DND-41 (cell line): ENCODE data around the gene UQCC2.

Experiments used
- ATAC-seq: fragments of 200-7000 bp; cut with Tn5 transposase; 3 replicates; pipeline ENCODE4 v1.9.1; 2021; ENCODE audit warnings: low read depth; ENCODE audit not compliant: insufficient read depth
- DNase-seq: peaks from one replicate; pipeline ENCODE4 v3.0.0-alpha.2; 2020
- H2AFZ ChIP-seq: 2 replicates; pipeline ENCODE4 v1.6.0; 2012; ENCODE audit warnings: low read depth, low read length
- H3K27ac ChIP-seq: 2 replicates; pipeline ENCODE4 v1.5.1; 2012; ENCODE audit warnings: low read length, inconsistent platforms
- H3K27me3 ChIP-seq: fragments of 200-600 bp; sonication (generic); 2 replicates; pipeline ENCODE4 v1.6.0; 2012; ENCODE audit warnings: low read length, mild to moderate bottlenecking, inconsistent platforms; ENCODE audit not compliant: insufficient read depth, poor library complexity
- H3K36me3 ChIP-seq: 2 replicates; pipeline ENCODE4 v1.5.1; 2012; ENCODE audit warnings: low read length, inconsistent platforms; ENCODE audit not compliant: insufficient read depth
- H3K4me1 ChIP-seq: 2 replicates; pipeline ENCODE4 v1.5.1; 2012; ENCODE audit warnings: mild to moderate bottlenecking, low read length; ENCODE audit not compliant: insufficient read depth
- H3K4me2 ChIP-seq: 2 replicates; pipeline ENCODE4 v1.6.0; 2012; ENCODE audit warnings: mild to moderate bottlenecking, moderate library complexity, low read length, inconsistent platforms; ENCODE audit not compliant: insufficient read depth
- H3K4me3 ChIP-seq, 2 experiments: fragments of 200-600 bp in 1 of 2; shearing (Covaris generic) in 1 of 2; 2 replicates each; pipeline ENCODE4 v1.5.1; 2012 to 2016; ENCODE audit warnings: inconsistent platforms in 2 of 2, low read length in 2 of 2, mild to moderate bottlenecking in 2 of 2, low read depth in 1 of 2, moderate library complexity in 1 of 2
- H3K79me2 ChIP-seq: 2 replicates; pipeline ENCODE4 v1.6.0; 2012; ENCODE audit warnings: low read length, inconsistent platforms; ENCODE audit not compliant: insufficient read depth
- H3K9ac ChIP-seq: 2 replicates; pipeline ENCODE4 v1.6.0; 2012; ENCODE audit warnings: low read depth, mild to moderate bottlenecking, inconsistent platforms, low read length, moderate library complexity
- H3K9me3 ChIP-seq: 2 replicates; pipeline ENCODE4 v1.5.1; 2012; ENCODE audit warnings: low read length, moderate library complexity, mild to moderate bottlenecking, inconsistent platforms; ENCODE audit not compliant: insufficient read depth, severe bottlenecking
- H4K20me1 ChIP-seq: 2 replicates; pipeline ENCODE4 v1.6.0; 2012; ENCODE audit warnings: low read length; ENCODE audit not compliant: insufficient read depth
- CTCF ChIP-seq: IDR thresholded peaks from 2 replicates; pipeline ENCODE4 v1.5.1; 2012; ENCODE audit warnings: borderline replicate concordance, low read length, moderate library complexity, mild to moderate bottlenecking; ENCODE audit not compliant: poor library complexity, severe bottlenecking; ENCODE audit errors: extremely low read depth
- EZH2 ChIP-seq: IDR thresholded peaks from 3 replicates; pipeline ENCODE4 v1.6.1; 2012; ENCODE audit warnings: borderline replicate concordance, low read depth, mild to moderate bottlenecking, moderate library complexity, low read length, inconsistent platforms; ENCODE audit not compliant: severe bottlenecking

Gene UQCC2

GRCh38 chr6:33685411-33686224 is 25.9 kb downstream of the UQCC2 start:
- no peak overlapping the region for H3K4me2 ChIP-seq
- H3K27me3 ChIP-seq: no peaks in the 10 kb centered on the region
- TF ChIP-seq EZH2: no peak
- no peak for TF ChIP-seq CTCF
- peaks cover 96% of the 10 kb centered on the region for H3K36me3 ChIP-seq
- no peaks in the 10 kb centered on the region for H3K79me2 ChIP-seq
- H3K9me3 ChIP-seq: no peaks in the 10 kb centered on the region
- no peak for DNase-seq
- no peak overlapping the region for H2AFZ ChIP-seq
- no peak overlapping the region for H3K9ac ChIP-seq
- no peak overlapping the region for H3K4me3 ChIP-seq
- no peak overlapping the region for H3K27ac ChIP-seq
- H3K4me1 ChIP-seq: no peaks in the 10 kb centered on the region
- H4K20me1 ChIP-seq: 0 out of 2 replicates have a peak, but pooled peaks cover 3% of the 10 kb centered on the region
- no peak for ATAC-seq

- Histone ChIP-seq H3K27ac (no peak overlapping the region), H2AFZ (no peak overlapping the region), H3K36me3 (peaks cover 96% of the 10 kb centered on the region), H3K79me2 (no peaks in the 10 kb centered on the region), H3K9me3 (no peaks in the 10 kb centered on the region), H3K4me2 (no peak overlapping the region), H3K27me3 (no peaks in the 10 kb centered on the region), H3K4me1 (no peaks in the 10 kb centered on the region), H3K9ac (no peak overlapping the region), H3K4me3 (no peak overlapping the region), H4K20me1 (0 out of 2 replicates have a peak, but pooled peaks cover 3% of the 10 kb centered on the region)
- no peak for ATAC-seq
- no peak for TF ChIP-seq EZH2
- TF ChIP-seq CTCF: no peak
- DNase-seq: no peak
Measured at GRCh38 chr6:33684983-33685382, 26.5 kb downstream of the UQCC2 start.

- Histone ChIP-seq H3K4me1 (no peaks in the 10 kb centered on the region), H3K36me3 (peaks cover 96% of the 10 kb centered on the region), H4K20me1 (0 out of 2 replicates have a peak, but pooled peaks cover 3% of the 10 kb centered on the region), H2AFZ (no peak overlapping the region), H3K9me3 (no peaks in the 10 kb centered on the region), H3K27ac (no peak overlapping the region), H3K4me2 (no peak overlapping the region), H3K79me2 (no peaks in the 10 kb centered on the region), H3K9ac (no peak overlapping the region), H3K27me3 (no peaks in the 10 kb centered on the region), H3K4me3 (no peak overlapping the region)
- ATAC-seq (no peak), DNase-seq (no peak)
- TF ChIP-seq CTCF (no peak), EZH2 (no peak)
Measured at GRCh38 chr6:33684428-33684896, 27.0 kb downstream of the UQCC2 start.
